ENCODE results near the gene NCDN.
"Not testable (repeated sequence)": the region's sequence is repeated elsewhere in the genome, so short reads cannot be mapped to it uniquely, and the experiment has no call there.

Gene NCDN

GRCh38 chr1:35569936-35570335 lies 12.3 kb downstream of the NCDN start:
- H3K4me3 ChIP-seq (ENCODE audit: low read length), result no peak overlapping the region
- TF ChIP-seq ZNF274 (IDR thresholded peaks at IDR 0.05; ENCODE audit: low read depth, low read length), result no peak

GRCh38 chr1:35570589-35571137 lies 13.1 kb downstream of the NCDN start:
- TF ChIP-seq ZNF274 (IDR thresholded peaks at IDR 0.05; ENCODE audit: low read depth, low read length), result no peak
- H3K4me3 ChIP-seq (ENCODE audit: low read length), result no peak overlapping the region

- H3K4me3 ChIP-seq (ENCODE audit: low read length), result no peak overlapping the region
- TF ChIP-seq ZNF274 (IDR thresholded peaks at IDR 0.05; ENCODE audit: low read depth, low read length), result no peak
These were observed 13.7 kb downstream of the NCDN start for GRCh38 chr1:35571263-35571662.

- H3K4me3 ChIP-seq (ENCODE audit: low read length), result no peak overlapping the region
- TF ChIP-seq ZNF274 (IDR thresholded peaks at IDR 0.05; ENCODE audit: low read depth, low read length), result no peak
These were observed 14.7 kb downstream of the NCDN start for GRCh38 chr1:35572296-35572695.

- TF ChIP-seq ZNF274 (IDR thresholded peaks at IDR 0.05; ENCODE audit: low read depth, low read length), result no peak
- H3K4me3 ChIP-seq (ENCODE audit: low read length), result no peak within 1 kb of the TSS
These were observed 15.9 kb downstream of the NCDN start, which contains the start of gene TFAP2E for GRCh38 chr1:35573198-35574124. Gene TFAP2E (plus strand): TSS chr1:35573314. CDS start chr1:35573578, 264 bp downstream.

- H3K4me3 ChIP-seq (ENCODE audit: low read length), result no peak overlapping the region
- no peak for TF ChIP-seq ZNF274 (IDR thresholded peaks at IDR 0.05; ENCODE audit: low read depth, low read length)
These were observed 16.6 kb downstream of the NCDN start for GRCh38 chr1:35574125-35574654.

GRCh38 chr1:35574655-35575415 lies 17.2 kb downstream of the NCDN start:
- no peak overlapping the region for H3K4me3 ChIP-seq (ENCODE audit: low read length)
- TF ChIP-seq ZNF274 (IDR thresholded peaks at IDR 0.05; ENCODE audit: low read depth, low read length), result no peak

GRCh38 chr1:35575416-35575958 lies 17.9 kb downstream of the NCDN start:
- no peak overlapping the region for H3K4me3 ChIP-seq (ENCODE audit: low read length)
- TF ChIP-seq ZNF274 (IDR thresholded peaks at IDR 0.05; ENCODE audit: low read depth, low read length), result no peak

GRCh38 chr1:35576061-35576765 lies 18.6 kb downstream of the NCDN start:
- TF ChIP-seq ZNF274 (IDR thresholded peaks at IDR 0.05; ENCODE audit: low read depth, low read length), result no peak
- no peak overlapping the region for H3K4me3 ChIP-seq (ENCODE audit: low read length)

- not testable (repeated sequence) for H3K4me3 ChIP-seq (ENCODE audit: low read length)
These were observed 19.1 kb downstream of the NCDN start for GRCh38 chr1:35576766-35577070.

- peak overlapping the region; percentile 20; the same call in 1 of the 2 replicates for H3K4me3 ChIP-seq (ENCODE audit: low read length)
These were observed 19.7 kb downstream of the NCDN start for GRCh38 chr1:35577071-35577998.

GRCh38 chr1:35580949-35581388 lies 23.4 kb downstream of the NCDN start:
- TF ChIP-seq ZNF274 (IDR thresholded peaks at IDR 0.05; ENCODE audit: low read depth, low read length), result no peak
- H3K4me3 ChIP-seq (ENCODE audit: low read length), result no peak overlapping the region

More at GRCh38 chr1:35577071-35577998, 19.7 kb downstream of the NCDN start:
- no peak for TF ChIP-seq ZNF274 (IDR thresholded peaks at IDR 0.05; ENCODE audit: low read depth, low read length)

- not testable (repeated sequence) for H3K4me3 ChIP-seq (ENCODE audit: low read length)
These were observed 24.0 kb downstream of the NCDN start for GRCh38 chr1:35581621-35582020.

Measured in GM08714 (cell line).